H1 (cell line): ENCODE results near the gene SLC5A11. TPM values are rescaled to one million over a fixed set of nuclear protein-coding genes. Genes with fewer than 3 reads are reported as not detected.

Experiments
- CTCF ChIA-PET: fragments of 300-600 bp; sonication (Branson Sonifier 250); formaldehyde crosslinking; loops from one replicate; lab custom pipeline; 2021; ENCODE audit not compliant: partially characterized antibody; lab: Charles Lee
- POLR2A ChIA-PET: fragments of 300-600 bp; sonication (Branson Sonifier 250); formaldehyde crosslinking; loops from one replicate; lab custom pipeline; 2021; ENCODE audit warnings: inconsistent platforms; ENCODE audit not compliant: partially characterized antibody; lab: Charles Lee
- DNase-seq, 2 experiments: peaks; one replicate each; pipeline versions ENCODE4 v3.0.0 to v3.0.0-alpha.2; 2010 to 2022; ENCODE audit warnings: low spot score in 2 of 2, low read depth in 1 of 2, mixed read lengths in 1 of 2
- FAIRE-seq: peaks from 2 replicates; lab custom pipeline; 2011; peaks lifted over from hg19 to GRCh38; lab: Jason Lieb, UNC
- H2AFZ ChIP-seq: 2 replicates; pipeline ENCODE4 v1.8.1; 2012; ENCODE audit warnings: low read length, inconsistent platforms
- H2AK5ac ChIP-seq: 2 replicates; pipeline ENCODE4 v1.6.1; 2013; ENCODE audit warnings: low read depth, low read length
- H2BK120ac ChIP-seq: replicated peaks from 2 replicates; pipeline ENCODE3; 2013; ENCODE audit warnings: low read depth, low read length, inconsistent platforms
- H2BK12ac ChIP-seq: 2 replicates; pipeline ENCODE4 v1.6.1; 2013; ENCODE audit warnings: low read depth, low read length
- H2BK15ac ChIP-seq: 2 replicates; pipeline ENCODE4 v1.6.1; 2013; ENCODE audit warnings: low read length
- H2BK20ac ChIP-seq: 2 replicates; pipeline ENCODE4 v1.6.1; 2013; ENCODE audit warnings: low read length
- H2BK5ac ChIP-seq: 2 replicates; pipeline ENCODE4 v1.6.1; 2013; ENCODE audit warnings: low read depth, low read length
- H3K14ac ChIP-seq: 2 replicates; pipeline ENCODE4 v1.6.1; 2013; ENCODE audit warnings: inconsistent platforms; ENCODE audit not compliant: insufficient read length
- H3K18ac ChIP-seq: 2 replicates; pipeline ENCODE4 v1.6.1; 2013; ENCODE audit warnings: low read length; ENCODE audit errors: extremely low read depth
- H3K23ac ChIP-seq: 2 replicates; pipeline ENCODE4 v1.6.1; 2013; ENCODE audit warnings: inconsistent platforms; ENCODE audit not compliant: insufficient read length
- H3K23me2 ChIP-seq: 2 replicates; pipeline ENCODE4 v1.6.1; 2013; ENCODE audit warnings: low read depth, low read length
- H3K27ac ChIP-seq: 2 replicates; pipeline ENCODE4 v1.6.1; 2011; ENCODE audit warnings: low read depth, low read length, inconsistent platforms
- H3K27me3 ChIP-seq, 4 experiments: replicated peaks in 1 of 4; 1 replicate in 1 of 4; 2 replicates in 3 of 4; pipeline versions ENCODE4 v1.6.1 to v1.8.1; 2011 to 2013; ENCODE audit warnings: low read length in 3 of 4, mild to moderate bottlenecking in 3 of 4, inconsistent platforms in 2 of 4, mixed read lengths in 2 of 4, moderate library complexity in 1 of 4; ENCODE audit not compliant: control insufficient read depth in 3 of 4, insufficient read depth in 3 of 4; ENCODE audit errors: extremely low read depth in 1 of 4
- H3K36me3 ChIP-seq, 4 experiments: 2 replicates each; pipeline versions ENCODE4 v1.6.1 to v1.8.1; 2011 to 2013; ENCODE audit warnings: mild to moderate bottlenecking in 4 of 4, low read length in 3 of 4, moderate library complexity in 2 of 4, control low read depth in 1 of 4, inconsistent platforms in 1 of 4; ENCODE audit not compliant: insufficient read depth in 4 of 4, control insufficient read depth in 2 of 4
- H3K4ac ChIP-seq: replicated peaks from 2 replicates; pipeline ENCODE3; 2013; ENCODE audit warnings: low read length, low read depth, mixed read lengths, inconsistent platforms; ENCODE audit not compliant: insufficient read length
- H3K4me1 ChIP-seq, 4 experiments: replicated peaks in 1 of 4; 1 replicate in 1 of 4; 2 replicates in 3 of 4; pipeline versions ENCODE4 v1.6.1 to v1.8.1; 2011 to 2013; ENCODE audit warnings: low read length in 3 of 4, inconsistent platforms in 2 of 4, mixed read lengths in 1 of 4; ENCODE audit not compliant: insufficient read depth in 4 of 4, control insufficient read depth in 3 of 4
- H3K4me2 ChIP-seq, 2 experiments: 2 replicates each; pipeline versions ENCODE4 v1.6.1 to v1.8.1; 2011 to 2013; ENCODE audit warnings: low read depth in 2 of 2, low read length in 2 of 2, control low read depth in 1 of 2, inconsistent platforms in 1 of 2, mild to moderate bottlenecking in 1 of 2; ENCODE audit not compliant: insufficient read depth in 1 of 2
- H3K4me3 ChIP-seq, 4 experiments: fragments of 200-600, 300-600 bp in 1 of 4; sonication (generic), shearing (Covaris generic), sonication (Bioruptor Twin) in 1 of 4; 2 replicates each; pipeline versions ENCODE4 v1.5.1 to v1.8.1; 2011 to 2016; ENCODE audit warnings: low read length in 4 of 4, low read depth in 3 of 4, control low read depth in 2 of 4, inconsistent platforms in 2 of 4, mild to moderate bottlenecking in 2 of 4, mixed read lengths in 1 of 4, moderate library complexity in 1 of 4; ENCODE audit not compliant: insufficient read depth in 2 of 4; ENCODE audit errors: extremely low read depth in 1 of 4
- H3K56ac ChIP-seq: replicated peaks from 2 replicates; pipeline ENCODE3; 2013; ENCODE audit warnings: low read depth, mild to moderate bottlenecking, mixed read lengths, low read length, inconsistent platforms; ENCODE audit not compliant: insufficient read length
- H3K79me1 ChIP-seq: 2 replicates; pipeline ENCODE4 v1.6.1; 2013; ENCODE audit warnings: low read depth, low read length, control low read depth
- H3K79me2 ChIP-seq, 2 experiments: 2 replicates each; pipeline versions ENCODE4 v1.6.1 to v1.8.1; 2012 to 2013; ENCODE audit warnings: low read length in 2 of 2, mild to moderate bottlenecking in 2 of 2, inconsistent platforms in 1 of 2; ENCODE audit not compliant: insufficient read depth in 2 of 2, control insufficient read depth in 1 of 2
- H3K9ac ChIP-seq, 4 experiments: replicated peaks in 1 of 4; 1 replicate in 1 of 4; 2 replicates in 3 of 4; pipeline versions ENCODE4 v1.6.1 to v1.8.1; 2011 to 2013; ENCODE audit warnings: low read depth in 3 of 4, low read length in 3 of 4, control low read depth in 2 of 4, mild to moderate bottlenecking in 2 of 4, moderate library complexity in 2 of 4, inconsistent platforms in 1 of 4; ENCODE audit errors: extremely low read depth in 1 of 4
- H3K9me3 ChIP-seq, 2 experiments: 2 replicates each; pipeline versions ENCODE4 v1.6.1 to v1.8.1; 2012 to 2013; ENCODE audit warnings: mild to moderate bottlenecking in 2 of 2, moderate library complexity in 2 of 2, control low read depth in 1 of 2, inconsistent platforms in 1 of 2, low read depth in 1 of 2, low read length in 1 of 2, mixed read lengths in 1 of 2; ENCODE audit not compliant: insufficient read depth in 2 of 2
- H4K20me1 ChIP-seq, 2 experiments: replicated peaks in 1 of 2; 2 replicates each; pipeline versions ENCODE3 to v1.8.1; 2011 to 2013; ENCODE audit warnings: inconsistent platforms in 2 of 2, low read length in 2 of 2, mild to moderate bottlenecking in 1 of 2; ENCODE audit not compliant: insufficient read depth in 2 of 2, control insufficient read depth in 1 of 2
- H4K5ac ChIP-seq: 2 replicates; pipeline ENCODE4 v1.6.1; 2013; ENCODE audit warnings: low read length, low read depth, mixed read lengths, inconsistent platforms; ENCODE audit not compliant: insufficient read length
- H4K8ac ChIP-seq: 2 replicates; pipeline ENCODE4 v1.8.0; 2013; ENCODE audit warnings: mild to moderate bottlenecking, moderate library complexity, low read length, inconsistent platforms; ENCODE audit not compliant: insufficient read depth; ENCODE audit errors: extremely low read depth
- H4K91ac ChIP-seq: replicated peaks from 2 replicates; pipeline ENCODE3; 2013; ENCODE audit warnings: low read length, mixed read lengths, inconsistent platforms; ENCODE audit not compliant: insufficient read length
- GABPA ChIP-seq: IDR thresholded peaks from 2 replicates; pipeline ENCODE4 v1.6.1; 2011; ENCODE audit warnings: mild to moderate bottlenecking, low read length, moderate library complexity, borderline replicate concordance; ENCODE audit not compliant: insufficient read depth
- KDM1A ChIP-seq: fragments of 200-600, 300-600 bp; sonication (generic); IDR thresholded peaks from 2 replicates; pipeline ENCODE4 v1.7.1; 2016; ENCODE audit warnings: mild to moderate bottlenecking, low read length, borderline replicate concordance
- POU5F1 ChIP-seq: IDR thresholded peaks from 2 replicates; pipeline ENCODE4 v1.6.1; 2011; ENCODE audit warnings: low read depth, mild to moderate bottlenecking, low read length, moderate library complexity
- RAD21 ChIP-seq, 2 experiments: IDR thresholded peaks in 1 of 2; conservative IDR thresholded peaks in 1 of 2; 2 replicates each; pipeline ENCODE4 v1.6.1; 2011; ENCODE audit warnings: low read depth in 2 of 2, low read length in 2 of 2, improper control_type of control experiment in 1 of 2, inconsistent platforms in 1 of 2, mild to moderate bottlenecking in 1 of 2, moderate library complexity in 1 of 2
- TEAD4 ChIP-seq: IDR thresholded peaks from 2 replicates; pipeline ENCODE4 v1.6.1; 2012; ENCODE audit warnings: low read depth, low read length, inconsistent platforms, mixed read lengths
- WGBS, 2 experiments: shearing (Covaris generic) in 1 of 2; methylation state at CpG; one replicate each; pipeline versions ENCODE4 v1.1.6 to v1.1.7; 2013 to 2015; ENCODE audit warnings: low lambda C conversion rate in 2 of 2, mixed read lengths in 2 of 2, inconsistent platforms in 1 of 2, low coverage in 1 of 2, missing lambda C conversion rate in 1 of 2; ENCODE audit not compliant: insufficient replicate concordance in 2 of 2, insufficient coverage in 1 of 2, insufficient read length in 1 of 2; ENCODE audit errors: extremely low coverage in 1 of 2, missing lambda C conversion rate in 1 of 2; 5-methylcytosine and 5-hydroxymethylcytosine counted together
- polyA plus RNA-seq, 7 experiments: library from polyadenylated mRNA; depleted of rRNA in 3 of 7; stranded (reverse) in 5 of 7; unstranded in 2 of 7; fragments of >200 nt in 5 of 7; fragments of 200-250 nt in 2 of 7; gene quantifications; 1 replicate in 5 of 7; 2 replicates in 1 of 7; 4 replicates in 1 of 7; pipeline versions ENCODE4 v1.2.1 to v1.2.3, GENCODE V29; 2011 to 2013; ENCODE audit warnings: missing spikeins in 2 of 7, mixed read lengths in 2 of 7
- total RNA-seq: library from RNA; stranded (reverse); fragmentation: NEBNext Ultra II Directional; extraction: Animal tissue kit (Norgen Biotek cat#: 25700); gene quantifications from 2 replicates; pipeline ENCODE4 v1.2.1, GENCODE V29; 2021

SLC5A11 gene
- total and polyA plus RNA-seq, 2 of the 8 experiments (the other 6 are each of a cell fraction or from before 2014, with no cell fraction given) = 0.26 to 0.59 TPM

- H3K27me3 ChIP-seq = no peaks in the 10 kb centered on the region
- H3K23me2 ChIP-seq = no peaks in the 10 kb centered on the region
- no peak overlapping the region for H2BK120ac ChIP-seq
- no peak overlapping the region for H2AK5ac ChIP-seq
- H3K23ac ChIP-seq = no peak overlapping the region
- H3K9ac ChIP-seq = no peak overlapping the region
- no peaks in the 10 kb centered on the region for H3K36me3 ChIP-seq
- no peak overlapping the region for H4K5ac ChIP-seq
- no peak overlapping the region for H3K4me3 ChIP-seq
- no peak overlapping the region for H3K14ac ChIP-seq
- no peak overlapping the region for H2AFZ ChIP-seq
- H4K20me1 ChIP-seq = no peaks in the 10 kb centered on the region
- H3K4me2 ChIP-seq = no peak overlapping the region
- H3K4me1 ChIP-seq = no peaks in the 10 kb centered on the region
- TF ChIP-seq TEAD4 (no peak), GABPA (no peak), KDM1A (no peak), POU5F1 (no peak), RAD21 (IDR thresholded peaks at IDR 0.05 in 1 of 2, conservative IDR thresholded peaks at IDR 0.05 in 1 of 2; ENCODE audit: low read depth in 2 of 2, low read length in 2 of 2) (no peak)
- TF ChIP-seq, all 59 proteins: peak for 0
- no peak overlapping the region for H2BK12ac ChIP-seq
- H2BK5ac ChIP-seq = no peak overlapping the region
- ChIA-PET POLR2A (no interaction called here), CTCF (interaction anchor here (1.1 kb wide), 1 partner anchor 59 kb away, joined by 3 read pairs; no protein-coding TSS in a partner anchor)
- no peak overlapping the region for H3K4ac ChIP-seq
- no peak overlapping the region for H3K18ac ChIP-seq
- no peak overlapping the region for H4K91ac ChIP-seq
- FAIRE-seq (no peak), DNase-seq (no peak)
- H2BK15ac ChIP-seq = no peak overlapping the region
- no peak overlapping the region for H2BK20ac ChIP-seq
- H3K27ac ChIP-seq = no peak overlapping the region
- no peaks in the 10 kb centered on the region for H3K79me2 ChIP-seq
- 73% methylated on average over 3 of the region's 3 CpGs; no CpG with 5 or more reads in 1 of the 2 experiments for WGBS, 2 experiments
- no peak overlapping the region for H3K56ac ChIP-seq
- no peak overlapping the region for H4K8ac ChIP-seq
- H3K79me1 ChIP-seq = no peaks in the 10 kb centered on the region
- no peaks in the 10 kb centered on the region for H3K9me3 ChIP-seq
Measured at GRCh38 chr16:24847358-24847664, 1.5 kb downstream of the SLC5A11 start.
